Measurements from ENCODE around the gene SELENOI.

Gene SELENOI

DNA sequence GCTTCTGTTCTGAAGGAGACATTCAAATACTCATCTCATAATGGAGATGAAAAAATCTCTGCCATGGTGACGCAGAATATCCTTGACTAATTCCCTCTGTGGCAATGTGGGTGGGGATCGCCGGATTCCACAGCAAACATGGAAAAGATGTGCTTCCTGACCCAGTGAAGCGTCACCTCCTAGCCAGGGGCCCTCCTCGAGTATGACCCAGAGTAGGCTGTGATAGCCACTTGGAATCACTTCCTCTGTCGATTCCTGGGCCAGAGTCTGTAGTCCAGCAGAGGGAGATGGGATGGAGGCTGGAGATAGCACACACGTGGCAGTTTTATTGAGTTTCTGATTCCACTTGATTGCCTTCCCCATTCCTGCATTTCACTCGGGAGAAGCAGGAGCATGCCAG lies 92.6 kb downstream of the SELENOI start:
- H3K4me3 ChIP-seq (ENCODE audit: low read depth, low read length), result no peak overlapping the region
- DNase-seq (ENCODE audit: low read depth), result no peak

DNA sequence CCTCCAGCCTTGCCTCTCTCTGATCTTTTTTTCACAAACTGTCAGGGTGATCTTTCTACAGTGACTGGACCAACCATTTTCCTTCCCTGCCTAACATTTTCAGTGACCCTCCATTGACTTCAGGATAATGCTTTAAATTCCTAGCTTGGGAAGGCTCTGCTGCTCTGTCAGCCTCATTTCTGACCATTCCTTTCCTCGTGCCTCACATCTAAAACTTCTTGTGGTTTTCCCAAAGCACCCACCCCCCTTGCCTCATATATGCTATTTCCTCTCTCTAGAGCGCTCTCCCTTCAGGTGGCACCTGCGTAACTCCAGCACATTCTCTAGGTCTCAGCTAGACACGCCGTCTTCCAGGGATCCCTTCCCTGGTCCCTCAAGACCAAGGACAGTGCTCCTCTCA lies 93.0 kb downstream of the SELENOI start:
- DNase-seq (ENCODE audit: low read depth), result no peak
- no peak overlapping the region for H3K4me3 ChIP-seq (ENCODE audit: low read depth, low read length)

DNA sequence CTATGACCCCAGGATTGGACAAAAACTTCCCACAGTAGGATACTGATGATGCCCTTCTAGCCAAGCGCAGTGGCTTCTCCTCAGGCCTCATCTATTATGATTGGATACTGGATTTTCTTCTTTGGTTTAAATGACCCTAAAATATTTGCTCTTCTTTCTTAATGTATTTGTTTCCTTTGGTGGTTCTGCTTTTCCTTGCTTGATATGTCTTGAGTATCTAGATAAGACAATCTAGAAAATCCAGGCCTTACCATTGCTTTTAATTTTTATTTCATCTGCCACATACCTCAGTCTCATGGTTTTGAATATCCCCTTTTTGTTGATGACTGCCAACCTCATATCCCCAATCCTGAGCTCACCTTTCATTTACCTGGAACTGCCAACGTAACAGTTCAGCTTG lies 96.4 kb downstream of the SELENOI start:
- H3K4me3 ChIP-seq (ENCODE audit: low read depth, low read length), result no peak overlapping the region
- no peak for DNase-seq (ENCODE audit: low read depth)

DNA sequence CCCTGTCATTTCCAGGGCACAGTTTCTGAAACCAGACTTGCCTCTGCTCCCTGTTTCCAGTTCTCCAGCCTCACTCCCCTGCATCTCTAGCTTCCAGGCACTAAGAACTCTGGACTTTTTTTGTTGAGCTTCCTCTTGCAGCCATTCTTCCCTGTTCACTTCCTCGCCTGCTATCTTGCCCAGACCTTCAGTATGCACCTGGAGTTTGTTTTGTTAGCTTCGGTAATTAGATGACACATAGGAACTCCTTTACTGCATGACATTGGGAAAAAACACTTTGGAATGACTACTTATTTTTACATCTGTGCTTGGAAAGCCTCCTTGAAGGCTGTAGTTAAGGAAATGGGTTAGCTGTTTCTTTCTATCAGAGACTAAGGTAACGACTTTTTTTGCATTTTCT lies 96.8 kb downstream of the SELENOI start:
- H3K4me3 ChIP-seq (ENCODE audit: low read depth, low read length), result no peak overlapping the region
- DNase-seq (ENCODE audit: low read depth), result no peak

DNA sequence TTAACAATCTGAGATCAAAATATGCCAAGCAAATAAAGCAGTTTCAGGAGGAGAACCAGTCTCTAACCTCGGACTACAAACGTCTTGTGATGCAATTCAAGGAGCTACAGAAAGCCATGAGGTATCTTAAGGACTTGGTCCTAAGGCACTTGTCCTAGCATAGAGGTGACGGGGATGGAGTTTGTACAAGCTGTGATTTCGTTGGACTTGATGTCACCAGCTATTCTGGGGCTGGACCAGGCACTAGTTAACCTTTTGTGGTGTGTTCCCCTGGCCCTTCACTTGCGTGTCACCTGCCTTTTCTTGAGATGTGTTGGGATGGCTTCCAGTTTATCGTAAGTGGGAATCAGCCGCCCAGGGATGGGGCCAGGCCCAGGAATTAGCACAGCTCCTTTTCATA lies 98.3 kb downstream of the SELENOI start:
- H3K4me3 ChIP-seq (ENCODE audit: low read depth, low read length), result no peak overlapping the region
- DNase-seq (ENCODE audit: low read depth), result no peak
